ENCODE results near the gene NCEH1. TPM values are rescaled to one million over a fixed set of nuclear protein-coding genes. Genes with fewer than 3 reads are reported as not detected.
A peak's percentile ranks its signal among the peaks of the same experiment; 100 is the strongest.

NCEH1 gene
- total RNA-seq, 2 experiments from 2014 or later = 4.9 to 6.3 TPM

DNA sequence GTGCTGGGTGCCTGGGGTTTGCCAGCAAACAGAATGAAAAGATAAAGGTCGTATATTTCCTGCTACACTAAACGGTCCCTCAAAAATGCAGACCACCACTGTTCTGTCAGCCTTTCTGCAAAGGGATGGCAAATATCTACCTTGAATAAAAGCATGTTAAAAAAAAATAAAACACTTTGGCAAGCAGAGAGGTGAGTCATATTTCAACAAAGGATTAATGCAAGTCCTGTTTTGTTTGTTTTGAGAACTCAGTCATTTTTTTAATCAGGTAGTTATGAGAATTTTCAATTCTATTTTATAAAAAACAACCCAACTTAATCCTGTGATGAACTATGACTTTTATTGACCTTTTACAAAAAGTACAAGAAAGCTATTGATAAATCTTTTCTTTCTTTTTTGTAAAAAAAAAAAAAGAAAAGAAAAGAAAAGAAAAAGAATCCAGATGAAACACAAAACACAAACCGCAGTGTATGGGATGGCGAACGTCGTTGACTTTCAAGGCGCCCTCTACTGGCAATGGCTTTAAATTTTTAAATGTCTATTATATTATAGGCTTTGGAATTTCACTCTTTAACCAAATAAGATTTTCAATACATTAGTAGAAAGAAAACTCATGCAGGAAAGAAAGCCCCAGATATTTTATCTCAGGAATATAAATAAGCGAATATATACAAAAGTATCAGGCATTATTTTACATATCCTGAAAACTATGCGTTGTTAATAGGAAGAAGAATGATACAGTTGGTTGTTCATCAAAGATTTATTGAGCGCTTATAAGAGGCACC, 87.8 kb downstream of the NCEH1 start:
- no peak overlapping the region for H3K27ac Mint-ChIP-seq
- ChIA-PET POLR2A (no interaction called here), CTCF (interaction anchor here (0.5 to 2.0 kb wide), 19 partner anchors 9 to 1427 kb away, joined by 3 to 9 read pairs (median 4); no protein-coding TSS in a partner anchor)
- peaks cover 10% of the 10 kb centered on the region for H3K4me1 Mint-ChIP-seq
- DNase-seq (peak; percentile 64), ATAC-seq (peak; percentile 51)
- intact Hi-C loops (cut with DNase I, micrococcal nuclease) = loop anchor here (1.0 kb wide), 3 partner anchors 133 to 291 kb away; no protein-coding TSS in a partner anchor
- H3K36me3 Mint-ChIP-seq (ENCODE audit: low read depth) = no peaks in the 10 kb centered on the region
- H3K27me3 Mint-ChIP-seq = no peaks in the 10 kb centered on the region
- H3K4me3 Mint-ChIP-seq = no peak overlapping the region
- H3K9me3 Mint-ChIP-seq (ENCODE audit: low read depth) = no peaks in the 10 kb centered on the region

DNA sequence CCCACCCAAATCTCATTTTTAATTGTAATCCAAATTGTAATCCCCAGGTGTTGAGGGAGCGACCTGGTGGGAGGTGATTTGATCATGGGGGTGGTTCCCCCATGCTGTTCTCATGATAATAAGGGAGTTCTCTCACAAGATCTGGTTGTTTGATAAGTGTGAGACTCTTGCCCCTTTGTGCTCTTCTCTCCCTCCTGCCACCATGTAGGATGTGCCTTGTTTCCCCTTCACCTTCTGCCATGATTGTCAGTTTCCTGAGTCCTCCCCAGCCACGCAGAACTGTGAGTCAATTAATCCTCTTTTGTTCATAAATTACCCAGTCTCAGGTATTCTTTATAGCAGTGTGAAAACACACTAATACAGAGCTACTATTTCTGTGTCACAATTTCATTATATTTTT, 88.7 kb downstream of the NCEH1 start:
- Mint-ChIP-seq H3K4me3 (no peak overlapping the region), H3K4me1 (peaks cover 12% of the 10 kb centered on the region), H3K36me3 (ENCODE audit: low read depth) (no peaks in the 10 kb centered on the region), H3K27ac (no peak overlapping the region), H3K9me3 (ENCODE audit: low read depth) (no peaks in the 10 kb centered on the region), H3K27me3 (no peaks in the 10 kb centered on the region)
- ATAC-seq (no peak), DNase-seq (no peak)
- ChIA-PET CTCF (interaction anchor here (0.9 to 2.0 kb wide), 14 partner anchors 8 to 280 kb away, joined by 3 to 9 read pairs (median 4); no protein-coding TSS in a partner anchor), POLR2A (no interaction called here)
- intact Hi-C loops (cut with DNase I, micrococcal nuclease) = no loop called here

DNA sequence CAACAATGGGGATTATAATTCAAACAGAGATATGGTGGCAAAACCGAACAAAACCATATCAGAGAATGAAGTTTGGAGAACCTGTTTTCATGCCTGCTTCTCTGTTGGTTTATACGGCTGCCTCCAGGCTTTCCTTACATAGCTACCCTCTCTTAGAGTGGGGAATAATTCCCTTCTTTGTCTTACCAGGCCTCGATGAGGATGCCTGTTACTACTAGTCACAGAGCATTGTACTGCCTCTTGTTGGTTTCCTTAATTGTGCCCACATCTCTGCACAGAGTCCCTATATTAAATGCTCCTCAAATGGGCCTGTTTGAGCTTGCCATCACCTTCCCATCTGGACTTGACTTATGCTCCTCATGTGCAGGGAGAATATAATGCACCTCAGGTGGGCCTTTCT, 92.9 kb downstream of the NCEH1 start:
- peaks cover 25% of the 10 kb centered on the region for H3K4me1 Mint-ChIP-seq
- no peak overlapping the region for H3K4me3 Mint-ChIP-seq
- CTCF ChIA-PET = interaction anchor here (0.6 to 0.9 kb wide), 3 partner anchors 9 to 23 kb away, joined by 3 read pairs; no protein-coding TSS in a partner anchor
- H3K36me3 Mint-ChIP-seq (ENCODE audit: low read depth) = peaks cover 4% of the 10 kb centered on the region
- H3K27ac Mint-ChIP-seq = no peak overlapping the region
- POLR2A ChIA-PET = interaction anchor here (0.8 kb wide), 1 partner anchor 56 kb away, joined by 3 read pairs; no protein-coding TSS in a partner anchor
- no peak for DNase-seq
- intact Hi-C loops (cut with DNase I, micrococcal nuclease) = loop anchor here in 1 of 2 experiments (2.0 kb wide), 1 partner anchor 21 kb away; no protein-coding TSS in a partner anchor
- ATAC-seq = no peak
- H3K9me3 Mint-ChIP-seq (ENCODE audit: low read depth) = no peaks in the 10 kb centered on the region
- no peaks in the 10 kb centered on the region for H3K27me3 Mint-ChIP-seq

DNA sequence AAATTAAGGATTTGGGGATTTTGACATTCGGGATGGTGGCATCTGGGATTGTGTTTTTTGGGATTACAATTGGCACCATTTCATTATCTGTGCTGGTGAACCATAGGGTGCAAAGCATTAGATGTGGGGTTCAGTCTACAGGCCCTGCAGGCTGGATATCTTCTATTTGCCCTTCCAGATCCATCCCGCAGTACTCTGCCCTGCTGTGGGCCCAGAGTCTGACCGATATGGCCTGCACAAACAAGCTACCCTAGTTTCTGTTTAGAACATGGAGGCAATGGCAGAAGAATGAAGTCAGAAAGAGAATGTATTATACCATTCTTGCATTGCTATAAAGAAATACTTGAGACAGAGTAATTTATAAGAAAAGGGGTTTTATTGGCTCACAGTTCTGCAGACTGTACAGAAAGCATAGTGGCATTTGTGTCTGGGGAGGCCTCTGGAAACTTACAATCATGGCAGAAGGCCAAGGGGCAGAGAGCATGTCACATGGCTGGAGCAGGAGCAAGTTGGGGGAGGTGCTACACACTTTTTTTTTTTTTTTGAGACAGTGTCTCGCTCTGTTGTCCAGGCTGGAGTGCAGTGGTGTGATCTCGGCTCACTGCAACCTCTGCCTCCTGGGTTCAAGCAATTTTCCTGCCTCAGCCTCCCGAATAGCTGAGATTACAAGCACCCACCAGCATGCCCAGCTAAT, 93.7 kb downstream of the NCEH1 start:
- Mint-ChIP-seq H3K9me3 (ENCODE audit: low read depth) (no peaks in the 10 kb centered on the region), H3K4me3 (no peak overlapping the region), H3K27me3 (no peaks in the 10 kb centered on the region), H3K27ac (no peak overlapping the region), H3K4me1 (peaks cover 17% of the 10 kb centered on the region), H3K36me3 (ENCODE audit: low read depth) (peaks cover 4% of the 10 kb centered on the region)
- no peak for ATAC-seq
- POLR2A ChIA-PET = no interaction called here
- CTCF ChIA-PET = interaction anchor here (0.6 to 0.9 kb wide), 2 partner anchors 22 to 24 kb away, joined by 3 read pairs; no protein-coding TSS in a partner anchor
- intact Hi-C loops (cut with DNase I, micrococcal nuclease) = loop anchor here in 1 of 2 experiments (2.0 kb wide), 1 partner anchor 20 kb away; no protein-coding TSS in a partner anchor
- DNase-seq = no peak

DNA sequence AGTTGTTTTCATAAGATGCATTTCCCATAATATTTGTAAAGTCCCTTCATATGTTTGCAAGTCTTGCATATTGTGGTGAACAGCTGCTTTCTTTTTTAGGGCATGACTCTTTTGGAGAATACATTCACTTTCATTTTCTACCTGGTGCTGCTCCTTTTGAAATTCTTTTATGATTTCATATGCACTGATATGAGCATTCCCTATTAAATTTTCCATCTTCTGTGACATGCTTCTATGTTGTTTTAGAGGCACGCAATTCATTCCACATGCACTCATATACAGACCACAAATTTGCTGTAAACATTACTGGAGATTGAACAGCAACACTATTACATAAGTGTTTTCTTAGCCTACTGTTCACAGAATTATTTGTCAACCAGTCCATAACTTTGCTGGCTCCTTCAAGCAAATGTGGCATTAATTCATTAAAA, 94.8 kb downstream of the NCEH1 start:
- intact Hi-C loops (cut with DNase I, micrococcal nuclease) = loop anchor here in 1 of 2 experiments (2.0 kb wide), 1 partner anchor 19 kb away; no protein-coding TSS in a partner anchor
- ATAC-seq (peak; percentile 65), DNase-seq (no peak)
- Mint-ChIP-seq H3K4me1 (peaks cover 15% of the 10 kb centered on the region), H3K27ac (no peak overlapping the region), H3K27me3 (no peaks in the 10 kb centered on the region), H3K4me3 (no peak overlapping the region), H3K36me3 (ENCODE audit: low read depth) (peaks cover 4% of the 10 kb centered on the region), H3K9me3 (ENCODE audit: low read depth) (peaks cover under 1% of the 10 kb centered on the region)
- ChIA-PET CTCF (interaction anchor here (0.6 to 1.4 kb wide), 2 partner anchors 11 to 1409 kb away, joined by 3 to 4 read pairs; no protein-coding TSS in a partner anchor), POLR2A (no interaction called here)

DNA sequence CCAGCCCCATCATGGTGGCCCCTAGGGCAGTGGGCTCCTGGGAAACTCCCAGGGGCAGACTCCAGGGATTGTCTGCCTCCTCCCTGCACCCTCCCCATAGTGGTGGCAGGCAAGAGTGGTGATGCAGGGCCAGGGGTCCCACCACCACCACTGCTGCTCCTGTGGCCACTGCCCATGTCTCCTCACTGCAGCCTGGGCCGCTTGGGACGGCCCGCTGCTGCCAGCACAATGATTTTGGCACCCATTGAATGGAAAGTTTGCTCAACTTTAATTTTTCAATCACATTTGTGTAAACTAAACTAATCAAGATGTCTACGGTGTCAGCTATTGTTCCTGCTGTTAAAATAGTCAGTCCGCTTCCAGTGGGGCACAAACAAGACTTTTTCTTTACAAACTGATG, 95.6 kb downstream of the NCEH1 start:
- Mint-ChIP-seq H3K4me1 (peaks cover 15% of the 10 kb centered on the region), H3K4me3 (no peak overlapping the region), H3K36me3 (ENCODE audit: low read depth) (peaks cover 4% of the 10 kb centered on the region), H3K27me3 (no peaks in the 10 kb centered on the region), H3K9me3 (ENCODE audit: low read depth) (peaks cover 7% of the 10 kb centered on the region), H3K27ac (no peak overlapping the region)
- intact Hi-C loops (cut with DNase I, micrococcal nuclease) = no loop called here
- DNase-seq = no peak
- POLR2A ChIA-PET = no interaction called here
- CTCF ChIA-PET = interaction anchor here (0.6 to 1.4 kb wide), 3 partner anchors 12 to 1409 kb away, joined by 3 to 4 read pairs (median 3); no protein-coding TSS in a partner anchor
- ATAC-seq = no peak

DNA sequence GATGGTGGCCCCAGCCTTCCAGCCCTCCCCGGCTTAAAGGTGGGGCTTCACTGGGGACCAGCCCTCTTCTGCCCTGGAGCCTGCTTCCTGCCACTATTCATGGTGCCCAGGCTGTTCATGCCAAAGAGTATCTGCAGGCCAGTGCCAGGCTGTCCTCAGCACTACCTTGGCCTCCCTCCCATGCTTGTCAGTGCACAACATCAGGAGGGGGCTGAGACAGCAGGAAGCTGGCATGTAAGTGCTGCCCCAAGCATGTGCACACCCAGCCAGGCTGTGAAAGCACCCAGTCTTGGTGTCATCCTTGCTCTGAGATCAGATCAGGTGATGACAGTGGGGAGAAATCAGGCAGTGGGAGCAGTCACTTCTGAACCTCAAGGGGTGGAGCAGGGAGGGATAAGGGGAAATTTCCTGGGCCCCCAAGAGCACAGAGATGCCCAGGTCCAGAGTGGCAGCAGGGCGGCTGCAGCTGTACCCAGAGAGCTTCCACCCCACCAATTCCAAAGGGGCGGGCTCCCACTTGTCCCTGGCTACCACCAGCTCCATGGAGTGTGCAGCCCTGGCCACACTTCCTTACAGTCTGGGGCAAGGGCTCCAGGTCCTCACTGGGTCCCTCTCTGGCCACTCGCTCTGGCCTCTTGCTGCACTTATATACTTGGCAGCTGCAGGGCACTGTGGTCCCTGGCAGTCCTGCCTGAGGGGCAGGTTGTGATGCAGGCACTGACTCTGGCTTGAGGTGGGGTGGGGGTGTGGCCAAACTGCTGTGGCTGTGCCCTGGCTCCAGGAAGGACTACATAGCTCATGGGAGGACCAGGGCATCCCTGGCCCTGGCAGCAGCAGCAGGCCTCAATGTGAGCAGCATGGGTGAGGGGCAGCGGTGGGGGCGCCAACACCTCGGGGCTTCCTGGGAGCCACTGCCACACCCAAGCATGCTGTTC, 96.3 kb downstream of the NCEH1 start:
- Mint-ChIP-seq H3K4me1 (peaks cover 15% of the 10 kb centered on the region), H3K4me3 (no peak overlapping the region), H3K36me3 (ENCODE audit: low read depth) (peaks cover 4% of the 10 kb centered on the region), H3K9me3 (ENCODE audit: low read depth) (peaks cover 7% of the 10 kb centered on the region), H3K27ac (no peak overlapping the region), H3K27me3 (no peaks in the 10 kb centered on the region)
- ChIA-PET CTCF (interaction anchor here (0.6 to 0.9 kb wide), 2 partner anchors 8 to 101 kb away, joined by 3 read pairs; no protein-coding TSS in a partner anchor), POLR2A (no interaction called here)
- intact Hi-C loops (cut with DNase I, micrococcal nuclease) = no loop called here
- DNase-seq = no peak
- ATAC-seq = no peak

DNA sequence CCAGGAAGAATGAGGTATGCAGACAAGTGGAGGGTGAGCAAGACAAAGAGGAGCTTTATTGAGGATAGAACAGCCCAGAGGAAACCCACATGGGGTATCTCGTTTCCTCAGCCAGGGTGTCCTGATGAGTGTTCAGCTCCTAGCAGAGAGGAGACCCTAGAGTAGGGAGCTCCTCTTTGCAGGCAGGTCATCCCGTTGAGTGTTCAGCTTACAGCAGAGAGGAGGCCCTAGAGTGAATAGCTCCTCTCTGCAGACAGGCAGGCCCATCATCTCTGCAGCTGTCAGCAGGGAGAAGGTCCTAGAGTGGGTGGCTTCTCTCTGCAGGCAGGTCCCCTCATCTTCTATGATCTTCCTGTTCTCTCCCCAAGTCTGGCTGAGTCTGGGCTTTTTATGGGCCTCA, 97.0 kb downstream of the NCEH1 start:
- Mint-ChIP-seq H3K36me3 (ENCODE audit: low read depth) (peaks cover 4% of the 10 kb centered on the region), H3K27me3 (no peaks in the 10 kb centered on the region), H3K4me1 (peaks cover 15% of the 10 kb centered on the region), H3K4me3 (no peak overlapping the region), H3K27ac (no peak overlapping the region), H3K9me3 (ENCODE audit: low read depth) (peaks cover 7% of the 10 kb centered on the region)
- ATAC-seq (no peak), DNase-seq (no peak)
- ChIA-PET CTCF (interaction anchor here (1.9 kb wide), 1 partner anchor 9 kb away, joined by 6 read pairs; no protein-coding TSS in a partner anchor), POLR2A (no interaction called here)
- intact Hi-C loops (cut with DNase I, micrococcal nuclease) = no loop called here

DNA sequence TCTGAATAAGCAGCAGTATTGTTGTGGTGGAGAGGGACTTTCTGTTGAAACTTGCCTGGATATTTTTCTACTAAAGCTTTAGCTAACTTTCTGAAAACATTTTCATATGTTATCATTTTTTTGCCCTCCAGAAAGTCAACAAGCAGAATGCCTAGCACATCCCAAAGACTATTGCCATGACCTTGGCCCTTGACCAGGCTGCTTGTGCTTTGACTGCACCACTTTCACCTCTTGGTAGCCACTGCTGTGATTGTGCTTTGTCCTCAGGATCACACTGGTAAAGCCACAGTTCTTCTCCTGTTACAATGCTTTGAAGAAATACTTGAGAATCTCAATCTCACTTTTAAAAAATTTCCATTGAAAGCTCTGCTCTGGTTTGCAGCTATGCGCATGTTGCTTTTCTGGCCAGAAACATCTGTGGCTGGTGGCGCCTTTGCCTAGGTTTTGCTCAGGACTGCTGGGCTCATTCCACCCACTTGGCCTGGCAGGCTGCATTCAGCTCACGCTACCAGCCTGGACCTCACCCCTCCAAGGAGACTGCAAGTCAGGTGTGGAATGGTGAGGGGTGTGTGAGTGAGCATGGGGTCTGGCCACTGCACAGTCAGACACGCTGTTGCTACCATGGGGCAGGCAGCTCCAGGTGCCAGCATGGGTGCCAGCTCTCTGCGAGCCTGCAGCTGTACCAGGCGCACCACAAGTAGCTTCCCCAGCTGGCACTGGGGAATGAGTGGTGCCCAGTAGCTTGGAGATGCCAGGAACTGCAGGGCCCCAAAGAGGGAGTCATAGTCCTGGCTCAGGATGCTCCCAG, 97.8 kb downstream of the NCEH1 start:
- Mint-ChIP-seq H3K36me3 (ENCODE audit: low read depth) (peaks cover 4% of the 10 kb centered on the region), H3K9me3 (ENCODE audit: low read depth) (peaks cover 7% of the 10 kb centered on the region), H3K4me1 (peaks cover 15% of the 10 kb centered on the region), H3K27me3 (no peaks in the 10 kb centered on the region), H3K4me3 (no peak overlapping the region), H3K27ac (no peak overlapping the region)
- intact Hi-C loops (cut with DNase I, micrococcal nuclease) = no loop called here
- no peak for ATAC-seq
- no peak for DNase-seq
- ChIA-PET CTCF (interaction anchor here (0.6 to 1.9 kb wide), 3 partner anchors 10 to 137 kb away, joined by 3 to 6 read pairs (median 3); partner anchors contain the start of gene ECT2), POLR2A (no interaction called here)

DNA sequence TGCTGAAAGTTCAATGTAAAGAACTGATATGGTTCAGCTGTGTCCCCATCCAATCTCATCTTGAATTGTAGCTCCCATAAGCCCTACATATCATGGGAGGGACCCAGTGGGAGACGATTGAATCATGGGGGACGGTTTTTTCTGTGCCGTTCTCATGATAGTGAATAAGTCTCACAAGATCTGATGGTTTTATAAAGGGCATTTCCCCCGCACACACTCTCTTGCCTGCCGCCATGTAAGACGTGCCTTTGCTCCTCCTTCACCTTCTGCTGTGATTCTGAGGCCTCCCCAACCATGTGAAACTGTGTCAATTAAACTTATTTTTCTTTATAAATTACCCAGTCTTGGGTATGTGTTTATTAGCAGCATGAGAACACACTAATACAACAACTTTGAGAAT, 101.1 kb downstream of the NCEH1 start:
- DNase-seq (no peak), ATAC-seq (no peak)
- no peak overlapping the region for H3K4me3 Mint-ChIP-seq
- H3K9me3 Mint-ChIP-seq (ENCODE audit: low read depth) = peaks cover 7% of the 10 kb centered on the region
- CTCF ChIA-PET = interaction anchor here (0.6 to 4.9 kb wide), 11 partner anchors 10 to 152 kb away, joined by 3 to 52 read pairs (median 4); no protein-coding TSS in a partner anchor
- intact Hi-C loops (cut with DNase I, micrococcal nuclease) = no loop called here
- H3K27me3 Mint-ChIP-seq = no peaks in the 10 kb centered on the region
- no peak overlapping the region for H3K27ac Mint-ChIP-seq
- peaks cover 9% of the 10 kb centered on the region for H3K4me1 Mint-ChIP-seq
- POLR2A ChIA-PET = interaction anchor here (0.9 kb wide), 1 partner anchor 49 kb away, joined by 3 read pairs; no protein-coding TSS in a partner anchor
- H3K36me3 Mint-ChIP-seq (ENCODE audit: low read depth) = peaks cover 3% of the 10 kb centered on the region
